H1 (cell line): ENCODE data around the gene IQCE. TPM values are rescaled to one million over a fixed set of nuclear protein-coding genes. Genes with fewer than 3 reads are reported as not detected.

ENCODE experiments used
- CTCF ChIA-PET: fragments of 300-600 bp; sonication (Branson Sonifier 250); formaldehyde crosslinking; loops from one replicate; lab custom pipeline; 2021; ENCODE audit not compliant: partially characterized antibody; lab: Charles Lee
- POLR2A ChIA-PET: fragments of 300-600 bp; sonication (Branson Sonifier 250); formaldehyde crosslinking; loops from one replicate; lab custom pipeline; 2021; ENCODE audit warnings: inconsistent platforms; ENCODE audit not compliant: partially characterized antibody; lab: Charles Lee
- DNase-seq, 2 experiments: peaks; one replicate each; pipeline versions ENCODE4 v3.0.0 to v3.0.0-alpha.2; 2010 to 2022; ENCODE audit warnings: low spot score in 2 of 2, low read depth in 1 of 2, mixed read lengths in 1 of 2
- FAIRE-seq: peaks from 2 replicates; lab custom pipeline; 2011; peaks lifted over from hg19 to GRCh38; lab: Jason Lieb, UNC
- H2AFZ ChIP-seq: 2 replicates; pipeline ENCODE4 v1.8.1; 2012; ENCODE audit warnings: low read length, inconsistent platforms
- H2AK5ac ChIP-seq: 2 replicates; pipeline ENCODE4 v1.6.1; 2013; ENCODE audit warnings: low read depth, low read length
- H2BK120ac ChIP-seq: replicated peaks from 2 replicates; pipeline ENCODE3; 2013; ENCODE audit warnings: low read depth, low read length, inconsistent platforms
- H2BK12ac ChIP-seq: 2 replicates; pipeline ENCODE4 v1.6.1; 2013; ENCODE audit warnings: low read depth, low read length
- H2BK15ac ChIP-seq: 2 replicates; pipeline ENCODE4 v1.6.1; 2013; ENCODE audit warnings: low read length
- H2BK20ac ChIP-seq: 2 replicates; pipeline ENCODE4 v1.6.1; 2013; ENCODE audit warnings: low read length
- H2BK5ac ChIP-seq: 2 replicates; pipeline ENCODE4 v1.6.1; 2013; ENCODE audit warnings: low read depth, low read length
- H3K14ac ChIP-seq: 2 replicates; pipeline ENCODE4 v1.6.1; 2013; ENCODE audit warnings: inconsistent platforms; ENCODE audit not compliant: insufficient read length
- H3K18ac ChIP-seq: 2 replicates; pipeline ENCODE4 v1.6.1; 2013; ENCODE audit warnings: low read length; ENCODE audit errors: extremely low read depth
- H3K23ac ChIP-seq: 2 replicates; pipeline ENCODE4 v1.6.1; 2013; ENCODE audit warnings: inconsistent platforms; ENCODE audit not compliant: insufficient read length
- H3K23me2 ChIP-seq: 2 replicates; pipeline ENCODE4 v1.6.1; 2013; ENCODE audit warnings: low read depth, low read length
- H3K27ac ChIP-seq: 2 replicates; pipeline ENCODE4 v1.6.1; 2011; ENCODE audit warnings: low read depth, low read length, inconsistent platforms
- H3K27me3 ChIP-seq, 4 experiments: replicated peaks in 1 of 4; 1 replicate in 1 of 4; 2 replicates in 3 of 4; pipeline versions ENCODE4 v1.6.1 to v1.8.1; 2011 to 2013; ENCODE audit warnings: low read length in 3 of 4, mild to moderate bottlenecking in 3 of 4, inconsistent platforms in 2 of 4, mixed read lengths in 2 of 4, moderate library complexity in 1 of 4; ENCODE audit not compliant: control insufficient read depth in 3 of 4, insufficient read depth in 3 of 4; ENCODE audit errors: extremely low read depth in 1 of 4
- H3K36me3 ChIP-seq, 4 experiments: 2 replicates each; pipeline versions ENCODE4 v1.6.1 to v1.8.1; 2011 to 2013; ENCODE audit warnings: mild to moderate bottlenecking in 4 of 4, low read length in 3 of 4, moderate library complexity in 2 of 4, control low read depth in 1 of 4, inconsistent platforms in 1 of 4; ENCODE audit not compliant: insufficient read depth in 4 of 4, control insufficient read depth in 2 of 4
- H3K4ac ChIP-seq: replicated peaks from 2 replicates; pipeline ENCODE3; 2013; ENCODE audit warnings: low read length, low read depth, mixed read lengths, inconsistent platforms; ENCODE audit not compliant: insufficient read length
- H3K4me1 ChIP-seq, 4 experiments: replicated peaks in 1 of 4; 1 replicate in 1 of 4; 2 replicates in 3 of 4; pipeline versions ENCODE4 v1.6.1 to v1.8.1; 2011 to 2013; ENCODE audit warnings: low read length in 3 of 4, inconsistent platforms in 2 of 4, mixed read lengths in 1 of 4; ENCODE audit not compliant: insufficient read depth in 4 of 4, control insufficient read depth in 3 of 4
- H3K4me2 ChIP-seq, 2 experiments: 2 replicates each; pipeline versions ENCODE4 v1.6.1 to v1.8.1; 2011 to 2013; ENCODE audit warnings: low read depth in 2 of 2, low read length in 2 of 2, control low read depth in 1 of 2, inconsistent platforms in 1 of 2, mild to moderate bottlenecking in 1 of 2; ENCODE audit not compliant: insufficient read depth in 1 of 2
- H3K4me3 ChIP-seq, 4 experiments: fragments of 200-600, 300-600 bp in 1 of 4; sonication (generic), shearing (Covaris generic), sonication (Bioruptor Twin) in 1 of 4; 2 replicates each; pipeline versions ENCODE4 v1.5.1 to v1.8.1; 2011 to 2016; ENCODE audit warnings: low read length in 4 of 4, low read depth in 3 of 4, control low read depth in 2 of 4, inconsistent platforms in 2 of 4, mild to moderate bottlenecking in 2 of 4, mixed read lengths in 1 of 4, moderate library complexity in 1 of 4; ENCODE audit not compliant: insufficient read depth in 2 of 4; ENCODE audit errors: extremely low read depth in 1 of 4
- H3K56ac ChIP-seq: replicated peaks from 2 replicates; pipeline ENCODE3; 2013; ENCODE audit warnings: low read depth, mild to moderate bottlenecking, mixed read lengths, low read length, inconsistent platforms; ENCODE audit not compliant: insufficient read length
- H3K79me1 ChIP-seq: 2 replicates; pipeline ENCODE4 v1.6.1; 2013; ENCODE audit warnings: low read depth, low read length, control low read depth
- H3K79me2 ChIP-seq, 2 experiments: 2 replicates each; pipeline versions ENCODE4 v1.6.1 to v1.8.1; 2012 to 2013; ENCODE audit warnings: low read length in 2 of 2, mild to moderate bottlenecking in 2 of 2, inconsistent platforms in 1 of 2; ENCODE audit not compliant: insufficient read depth in 2 of 2, control insufficient read depth in 1 of 2
- H3K9ac ChIP-seq, 4 experiments: replicated peaks in 1 of 4; 1 replicate in 1 of 4; 2 replicates in 3 of 4; pipeline versions ENCODE4 v1.6.1 to v1.8.1; 2011 to 2013; ENCODE audit warnings: low read depth in 3 of 4, low read length in 3 of 4, control low read depth in 2 of 4, mild to moderate bottlenecking in 2 of 4, moderate library complexity in 2 of 4, inconsistent platforms in 1 of 4; ENCODE audit errors: extremely low read depth in 1 of 4
- H3K9me3 ChIP-seq, 2 experiments: 2 replicates each; pipeline versions ENCODE4 v1.6.1 to v1.8.1; 2012 to 2013; ENCODE audit warnings: mild to moderate bottlenecking in 2 of 2, moderate library complexity in 2 of 2, control low read depth in 1 of 2, inconsistent platforms in 1 of 2, low read depth in 1 of 2, low read length in 1 of 2, mixed read lengths in 1 of 2; ENCODE audit not compliant: insufficient read depth in 2 of 2
- H4K20me1 ChIP-seq, 2 experiments: replicated peaks in 1 of 2; 2 replicates each; pipeline versions ENCODE3 to v1.8.1; 2011 to 2013; ENCODE audit warnings: inconsistent platforms in 2 of 2, low read length in 2 of 2, mild to moderate bottlenecking in 1 of 2; ENCODE audit not compliant: insufficient read depth in 2 of 2, control insufficient read depth in 1 of 2
- H4K5ac ChIP-seq: 2 replicates; pipeline ENCODE4 v1.6.1; 2013; ENCODE audit warnings: low read length, low read depth, mixed read lengths, inconsistent platforms; ENCODE audit not compliant: insufficient read length
- H4K8ac ChIP-seq: 2 replicates; pipeline ENCODE4 v1.8.0; 2013; ENCODE audit warnings: mild to moderate bottlenecking, moderate library complexity, low read length, inconsistent platforms; ENCODE audit not compliant: insufficient read depth; ENCODE audit errors: extremely low read depth
- H4K91ac ChIP-seq: replicated peaks from 2 replicates; pipeline ENCODE3; 2013; ENCODE audit warnings: low read length, mixed read lengths, inconsistent platforms; ENCODE audit not compliant: insufficient read length
- CHD1 ChIP-seq: IDR thresholded peaks from 2 replicates; pipeline ENCODE4 v1.6.1; 2012; ENCODE audit warnings: low read depth, low read length, improper control_type of control experiment
- E2F6 ChIP-seq: IDR thresholded peaks from 2 replicates; pipeline ENCODE4 v1.6.1; 2012; ENCODE audit warnings: inconsistent platforms
- GTF2F1 ChIP-seq: IDR thresholded peaks from 2 replicates; pipeline ENCODE4 v1.6.1; 2012; ENCODE audit warnings: low read depth, low read length, improper control_type of control experiment, borderline replicate concordance
- HDAC6 ChIP-seq: IDR thresholded peaks from one replicate; pipeline ENCODE4 v1.7.1; 2012; ENCODE audit warnings: low read depth, mild to moderate bottlenecking, inconsistent platforms, low read length, moderate library complexity
- POLR2AphosphoS5 ChIP-seq: IDR thresholded peaks from 2 replicates; pipeline ENCODE4 v1.6.1; 2011; ENCODE audit warnings: low read depth, low read length
- RAD21 ChIP-seq, 2 experiments: IDR thresholded peaks in 1 of 2; conservative IDR thresholded peaks in 1 of 2; 2 replicates each; pipeline ENCODE4 v1.6.1; 2011; ENCODE audit warnings: low read depth in 2 of 2, low read length in 2 of 2, improper control_type of control experiment in 1 of 2, inconsistent platforms in 1 of 2, mild to moderate bottlenecking in 1 of 2, moderate library complexity in 1 of 2
- RFX5 ChIP-seq: IDR thresholded peaks from 2 replicates; pipeline ENCODE4 v1.6.1; 2011; ENCODE audit warnings: low read depth, low read length, improper control_type of control experiment, borderline replicate concordance
- RXRA ChIP-seq: IDR thresholded peaks from 2 replicates; pipeline ENCODE4 v1.6.1; 2011; ENCODE audit warnings: low read depth, mild to moderate bottlenecking, low read length, moderate library complexity; ENCODE audit not compliant: insufficient read depth
- SP1 ChIP-seq: IDR thresholded peaks from 2 replicates; pipeline ENCODE4 v1.6.1; 2011; ENCODE audit warnings: low read depth, low read length
- SUZ12 ChIP-seq: fragments of 200-600 bp; sonication (generic); IDR thresholded peaks from 2 replicates; pipeline ENCODE4 v1.6.1; 2012; ENCODE audit warnings: mild to moderate bottlenecking, inconsistent platforms, low read length, moderate library complexity, mixed read lengths
- TAF1 ChIP-seq: IDR thresholded peaks from 2 replicates; pipeline ENCODE4 v1.6.1; 2011; ENCODE audit warnings: mild to moderate bottlenecking, low read depth, low read length
- WGBS, 2 experiments: shearing (Covaris generic) in 1 of 2; methylation state at CpG; one replicate each; pipeline versions ENCODE4 v1.1.6 to v1.1.7; 2013 to 2015; ENCODE audit warnings: low lambda C conversion rate in 2 of 2, mixed read lengths in 2 of 2, inconsistent platforms in 1 of 2, low coverage in 1 of 2, missing lambda C conversion rate in 1 of 2; ENCODE audit not compliant: insufficient replicate concordance in 2 of 2, insufficient coverage in 1 of 2, insufficient read length in 1 of 2; ENCODE audit errors: extremely low coverage in 1 of 2, missing lambda C conversion rate in 1 of 2; 5-methylcytosine and 5-hydroxymethylcytosine counted together
- polyA plus RNA-seq, 7 experiments: library from polyadenylated mRNA; depleted of rRNA in 3 of 7; stranded (reverse) in 5 of 7; unstranded in 2 of 7; fragments of >200 nt in 5 of 7; fragments of 200-250 nt in 2 of 7; gene quantifications; 1 replicate in 5 of 7; 2 replicates in 1 of 7; 4 replicates in 1 of 7; pipeline versions ENCODE4 v1.2.1 to v1.2.3, GENCODE V29; 2011 to 2013; ENCODE audit warnings: missing spikeins in 2 of 7, mixed read lengths in 2 of 7
- total RNA-seq: library from RNA; stranded (reverse); fragmentation: NEBNext Ultra II Directional; extraction: Animal tissue kit (Norgen Biotek cat#: 25700); gene quantifications from 2 replicates; pipeline ENCODE4 v1.2.1, GENCODE V29; 2021

IQCE gene
- total and polyA plus RNA-seq, 2 of the 8 experiments (the other 6 are each of a cell fraction or from before 2014, with no cell fraction given), result 2.2 to 4.9 TPM

- Histone ChIP-seq H4K91ac (peak overlapping the region; percentile 39), H2BK12ac (peak overlapping the region; percentile 90; the same call in 1 of the 2 replicates), H3K18ac (no peak overlapping the region; the same call in 1 of the 2 replicates), H4K8ac (no peak overlapping the region), H3K9ac (no peak overlapping the region), H4K5ac (no peak overlapping the region), H2BK20ac (no peak overlapping the region), H3K14ac (no peak overlapping the region), H2BK5ac (no peak overlapping the region), H2BK120ac (no peak overlapping the region), H3K4me3 (no peak overlapping the region), H3K56ac (no peak overlapping the region), H2AK5ac (0 out of 2 replicates have a peak overlapping the region, but pooled peaks have one; percentile 88), H3K9me3 (no peaks in the 10 kb centered on the region), H3K4me1 (peaks cover 3 to 30% (median 19%) of the 10 kb centered on the region in 4 experiments), H3K23me2 (peaks cover 23% of the 10 kb centered on the region), H3K4ac (no peak overlapping the region), H3K79me1 (no peaks in the 10 kb centered on the region; the same call in 1 of the 2 replicates), H3K79me2 (peaks cover 0 to 6% of the 10 kb centered on the region in 2 experiments; a peak in 3 of 4 replicates), H2AFZ (no peak overlapping the region), H4K20me1 (peaks cover 5 to 8% of the 10 kb centered on the region in 2 experiments), H3K23ac (no peak overlapping the region), H3K36me3 (no peaks in the 10 kb centered on the region), H2BK15ac (peak overlapping the region; percentile 73; the same call in 1 of the 2 replicates), H3K4me2 (no peak overlapping the region), H3K27me3 (peaks cover 0 to 15% (median 11%) of the 10 kb centered on the region in 4 experiments; a peak in 6 of 7 replicates), H3K27ac (no peak overlapping the region)
- FAIRE-seq (no peak), DNase-seq (no peak)
- ChIA-PET POLR2A (interaction anchor here (1.0 to 1.3 kb wide), 2 partner anchors 11 to 18 kb away, joined by 3 to 4 read pairs; no protein-coding TSS in a partner anchor), CTCF (interaction anchor here (0.9 to 1.5 kb wide), 3 partner anchors 9 to 64 kb away, joined by 3 read pairs; no protein-coding TSS in a partner anchor)
- WGBS, 2 experiments, result 93% methylated on average over 12 of the region's 15 CpGs; no CpG with 5 or more reads in 1 of the 2 experiments
- TF ChIP-seq SUZ12 (no peak), RFX5 (no peak), SP1 (no peak), CHD1 (no peak), RAD21 (IDR thresholded peaks at IDR 0.05 in 1 of 2, conservative IDR thresholded peaks at IDR 0.05 in 1 of 2; ENCODE audit: low read depth in 2 of 2, low read length in 2 of 2) (no peak), POLR2AphosphoS5 (no peak), RXRA (no peak), TAF1 (no peak), HDAC6 (no peak), GTF2F1 (no peak), E2F6 (no peak)
Observed at GRCh38 chr7:2515424-2516193, 43.2 kb upstream of the IQCE start.
